HEK293 (cell line): ENCODE results near the gene CATSPERD.

Source experiments
- CTCF ChIA-PET: fragments of 350-600 bp; formaldehyde crosslinking; extraction: SDS; loops from one replicate; lab custom pipeline; 2021; ENCODE audit warnings: antibody characterized with exemption; lab: Yijun Ruan, JAX
- POLR2A ChIA-PET: fragments of 300-600 bp; formaldehyde crosslinking; extraction: SDS; loops from one replicate; lab custom pipeline; 2020; ENCODE audit warnings: antibody characterized with exemption, inconsistent platforms; lab: Yijun Ruan, JAX
- H3K27ac ChIP-seq: fragments of 200-500 bp; sonication (Bioruptor generic); 2 replicates; pipeline ENCODE4 v1.5.1; 2014; ENCODE audit warnings: low read depth, low read length, control low read depth, inconsistent platforms; ENCODE audit errors: extremely low read depth
- H3K36me3 ChIP-seq, 2 experiments: fragments of 200-500 bp in 1 of 2; sonication (Bioruptor generic) in 1 of 2; 1 replicate in 1 of 2; 2 replicates in 1 of 2; pipeline ENCODE4 v1.5.1; 2014 to 2017; ENCODE audit warnings: inconsistent platforms in 2 of 2, low read length in 2 of 2; ENCODE audit not compliant: control insufficient read depth in 2 of 2, insufficient read depth in 1 of 2
- H3K4me1 ChIP-seq: fragments of 200-500 bp; sonication (Bioruptor generic); 2 replicates; pipeline ENCODE4 v1.5.1; 2014; ENCODE audit warnings: mild to moderate bottlenecking, low read length, inconsistent platforms; ENCODE audit not compliant: control insufficient read depth, insufficient read depth
- H3K4me3 ChIP-seq: 2 replicates; pipeline ENCODE4 v1.5.1; 2011; ENCODE audit warnings: low read depth, mild to moderate bottlenecking, control low read depth, low read length, moderate library complexity
- H3K9me3 ChIP-seq: fragments of 200-500 bp; sonication (Bioruptor generic); 2 replicates; pipeline ENCODE4 v1.5.1; 2014; ENCODE audit warnings: low read depth, low read length, inconsistent platforms; ENCODE audit not compliant: control insufficient read depth, insufficient read depth
- GLI2 ChIP-seq: fragments of 450-650 bp; formaldehyde crosslinking; IDR thresholded peaks from 2 replicates; pipeline ENCODE4; 2017; ENCODE audit warnings: missing biosample characterization, missing genetic modification characterization, low read depth, borderline replicate concordance
- GLIS2 ChIP-seq: fragments of 450-650 bp; formaldehyde crosslinking; IDR thresholded peaks from 2 replicates; pipeline ENCODE4 v1.5.1; 2016; ENCODE audit warnings: missing biosample characterization, missing genetic modification characterization
- HOXD13 ChIP-seq: sonication (generic); formaldehyde crosslinking; IDR thresholded peaks from 2 replicates; pipeline ENCODE4 v1.8.0; 2022; ENCODE audit warnings: missing genetic modification reagents, borderline replicate concordance
- ZFP3 ChIP-seq: fragments of 450-650 bp; formaldehyde crosslinking; IDR thresholded peaks from 2 replicates; pipeline ENCODE4 v1.5.1; 2016; ENCODE audit warnings: low read depth, missing biosample characterization, missing genetic modification characterization
- ZNF133 ChIP-seq: fragments of 450-650 bp; formaldehyde crosslinking; IDR thresholded peaks from 2 replicates; pipeline ENCODE4 v1.5.1; 2016; ENCODE audit warnings: missing biosample characterization, missing genetic modification characterization
- ZNF19 ChIP-seq: fragments of 450-650 bp; formaldehyde crosslinking; IDR thresholded peaks from 2 replicates; pipeline ENCODE4; 2016; ENCODE audit warnings: missing biosample characterization, missing genetic modification characterization, low read depth
- ZNF391 ChIP-seq: fragments of 450-650 bp; formaldehyde crosslinking; IDR thresholded peaks from 2 replicates; pipeline ENCODE4 v1.5.1; 2016; ENCODE audit warnings: low read depth, missing biosample characterization, missing genetic modification characterization, borderline replicate concordance
- ZNF654 ChIP-seq: fragments of 450-650 bp; formaldehyde crosslinking; IDR thresholded peaks from 2 replicates; pipeline ENCODE4 v1.5.1; 2016; ENCODE audit warnings: low read depth, missing biosample characterization, missing genetic modification characterization
- ZNF768 ChIP-seq: fragments of 450-650 bp; formaldehyde crosslinking; IDR thresholded peaks from 2 replicates; pipeline ENCODE4 v1.5.1; 2018; ENCODE audit warnings: missing biosample characterization, mild to moderate bottlenecking, missing genetic modification characterization
- ZNF777 ChIP-seq: fragments of 450-650 bp; formaldehyde crosslinking; IDR thresholded peaks from 2 replicates; pipeline ENCODE4 v1.5.1; 2017; ENCODE audit warnings: missing biosample characterization, missing genetic modification characterization, borderline replicate concordance
- ZSCAN16 ChIP-seq: fragments of 450-650 bp; formaldehyde crosslinking; IDR thresholded peaks from 2 replicates; pipeline ENCODE4 v1.5.1; 2016; ENCODE audit warnings: missing biosample characterization, missing genetic modification characterization
- TF ChIP-seq, protein P1 (sequence below): fragments of 450-650 bp; formaldehyde crosslinking; IDR thresholded peaks from 2 replicates; pipeline ENCODE4 v1.5.1; 2017; ENCODE audit warnings: missing biosample characterization, missing genetic modification characterization
- TF ChIP-seq, protein P2 (sequence below): fragments of 450-650 bp; formaldehyde crosslinking; conservative IDR thresholded peaks from 2 replicates; pipeline ENCODE4 v1.5.1; 2016; ENCODE audit warnings: low read depth, missing biosample characterization, missing genetic modification characterization
- TF ChIP-seq, protein P3 (sequence below): fragments of 450-650 bp; formaldehyde crosslinking; IDR thresholded peaks from 2 replicates; pipeline ENCODE4 v1.5.1; 2017; ENCODE audit warnings: missing biosample characterization, mild to moderate bottlenecking, missing genetic modification characterization, moderate library complexity
- TF ChIP-seq, protein P4 (sequence below): fragments of 450-650 bp; IDR thresholded peaks from 2 replicates; pipeline ENCODE4 v1.5.1; 2018; ENCODE audit warnings: missing biosample characterization, missing genetic modification characterization
- TF ChIP-seq, protein P5 (sequence below): sonication (generic); formaldehyde crosslinking; IDR thresholded peaks from 2 replicates; pipeline ENCODE4 v1.8.1; 2022; ENCODE audit warnings: mild to moderate bottlenecking, moderate library complexity, missing genetic modification reagents

CATSPERD gene

DNA sequence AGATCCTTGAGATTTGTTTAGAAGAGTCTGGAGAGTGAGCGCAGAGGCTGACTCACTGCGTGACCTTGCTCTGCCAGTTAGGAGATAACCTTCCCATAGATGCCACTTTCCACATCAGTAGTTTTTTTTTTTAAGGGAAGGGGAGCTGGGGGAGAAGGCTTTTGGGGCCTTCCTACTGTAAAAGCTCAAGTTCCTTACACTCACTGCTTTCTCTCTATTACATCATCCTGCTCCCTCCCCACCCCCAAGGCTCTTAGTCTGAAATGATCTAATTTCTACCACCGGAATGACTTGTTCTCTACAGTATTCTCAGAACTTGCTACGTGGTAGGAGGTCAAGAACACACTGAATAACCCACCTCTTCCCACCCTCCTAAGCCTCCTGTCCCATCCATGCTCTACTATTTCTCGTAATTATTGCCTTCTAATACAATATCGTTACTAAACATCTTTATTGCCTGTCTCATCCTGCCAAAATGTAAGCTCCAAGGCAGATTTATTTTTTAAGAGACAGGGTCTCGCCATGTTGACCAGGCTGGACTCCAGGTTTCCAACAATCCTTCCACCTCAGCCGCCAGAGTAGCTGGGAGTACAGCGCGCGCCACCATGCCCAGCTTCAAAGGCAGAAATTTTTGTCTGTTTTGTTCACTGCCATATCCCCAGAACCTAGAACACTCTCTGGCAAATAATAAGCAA lies 1.7 kb upstream of the CATSPERD start (continued):
- TF ChIP-seq, protein P1, sequence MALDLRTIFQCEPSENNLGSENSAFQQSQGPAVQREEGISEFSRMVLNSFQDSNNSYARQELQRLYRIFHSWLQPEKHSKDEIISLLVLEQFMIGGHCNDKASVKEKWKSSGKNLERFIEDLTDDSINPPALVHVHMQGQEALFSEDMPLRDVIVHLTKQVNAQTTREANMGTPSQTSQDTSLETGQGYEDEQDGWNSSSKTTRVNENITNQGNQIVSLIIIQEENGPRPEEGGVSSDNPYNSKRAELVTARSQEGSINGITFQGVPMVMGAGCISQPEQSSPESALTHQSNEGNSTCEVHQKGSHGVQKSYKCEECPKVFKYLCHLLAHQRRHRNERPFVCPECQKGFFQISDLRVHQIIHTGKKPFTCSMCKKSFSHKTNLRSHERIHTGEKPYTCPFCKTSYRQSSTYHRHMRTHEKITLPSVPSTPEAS, result peak; percentile 33; the same call in 1 of the 2 replicates
- TF ChIP-seq ZNF133 (tag by site-specific recombination) (no peak), ZNF654 (tag by site-specific recombination) (no peak), ZNF777 (tag by site-specific recombination) (no peak), HOXD13 (CRISPR knock-in tag) (no peak)
- TF ChIP-seq, protein P2, sequence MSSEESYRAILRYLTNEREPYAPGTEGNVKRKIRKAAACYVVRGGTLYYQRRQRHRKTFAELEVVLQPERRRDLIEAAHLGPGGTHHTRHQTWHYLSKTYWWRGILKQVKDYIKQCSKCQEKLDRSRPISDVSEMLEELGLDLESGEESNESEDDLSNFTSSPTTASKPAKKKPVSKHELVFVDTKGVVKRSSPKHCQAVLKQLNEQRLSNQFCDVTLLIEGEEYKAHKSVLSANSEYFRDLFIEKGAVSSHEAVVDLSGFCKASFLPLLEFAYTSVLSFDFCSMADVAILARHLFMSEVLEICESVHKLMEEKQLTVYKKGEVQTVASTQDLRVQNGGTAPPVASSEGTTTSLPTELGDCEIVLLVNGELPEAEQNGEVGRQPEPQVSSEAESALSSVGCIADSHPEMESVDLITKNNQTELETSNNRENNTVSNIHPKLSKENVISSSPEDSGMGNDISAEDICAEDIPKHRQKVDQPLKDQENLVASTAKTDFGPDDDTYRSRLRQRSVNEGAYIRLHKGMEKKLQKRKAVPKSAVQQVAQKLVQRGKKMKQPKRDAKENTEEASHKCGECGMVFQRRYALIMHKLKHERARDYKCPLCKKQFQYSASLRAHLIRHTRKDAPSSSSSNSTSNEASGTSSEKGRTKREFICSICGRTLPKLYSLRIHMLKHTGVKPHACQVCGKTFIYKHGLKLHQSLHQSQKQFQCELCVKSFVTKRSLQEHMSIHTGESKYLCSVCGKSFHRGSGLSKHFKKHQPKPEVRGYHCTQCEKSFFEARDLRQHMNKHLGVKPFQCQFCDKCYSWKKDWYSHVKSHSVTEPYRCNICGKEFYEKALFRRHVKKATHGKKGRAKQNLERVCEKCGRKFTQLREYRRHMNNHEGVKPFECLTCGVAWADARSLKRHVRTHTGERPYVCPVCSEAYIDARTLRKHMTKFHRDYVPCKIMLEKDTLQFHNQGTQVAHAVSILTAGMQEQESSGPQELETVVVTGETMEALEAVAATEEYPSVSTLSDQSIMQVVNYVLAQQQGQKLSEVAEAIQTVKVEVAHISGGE (tag by site-specific recombination), result no peak

GRCh38 chr19:5719274-5719960 lies 1.0 kb upstream of the CATSPERD start:
- ChIA-PET CTCF (interaction anchor here (0.6 to 1.3 kb wide), 3 partner anchors 22 to 183 kb away, joined by 3 read pairs; no protein-coding TSS in a partner anchor), POLR2A (interaction anchor here (0.5 to 4.1 kb wide), 18 partner anchors 8 to 653 kb away, joined by 3 to 62 read pairs (median 5); partner anchors contain the start of genes ALKBH7, DUS3L, NDUFA11 and RANBP3)
- peak overlapping the region; percentile 68 for H3K4me3 ChIP-seq

GRCh38 chr19:5727453-5728050 lies 7.1 kb downstream of the CATSPERD start:
- Histone ChIP-seq H3K9me3 (no peaks in the 10 kb centered on the region), H3K36me3 (no peaks in the 10 kb centered on the region), H3K4me1 (no peaks in the 10 kb centered on the region), H3K27ac (no peak overlapping the region), H3K4me3 (no peak overlapping the region)
- CTCF ChIA-PET, result no interaction called here
- POLR2A ChIA-PET, result no interaction called here
- TF ChIP-seq ZFP3 (tag by site-specific recombination) (peak; percentile 94), GLI2 (tag by site-specific recombination) (no peak)
- TF ChIP-seq, protein P3, sequence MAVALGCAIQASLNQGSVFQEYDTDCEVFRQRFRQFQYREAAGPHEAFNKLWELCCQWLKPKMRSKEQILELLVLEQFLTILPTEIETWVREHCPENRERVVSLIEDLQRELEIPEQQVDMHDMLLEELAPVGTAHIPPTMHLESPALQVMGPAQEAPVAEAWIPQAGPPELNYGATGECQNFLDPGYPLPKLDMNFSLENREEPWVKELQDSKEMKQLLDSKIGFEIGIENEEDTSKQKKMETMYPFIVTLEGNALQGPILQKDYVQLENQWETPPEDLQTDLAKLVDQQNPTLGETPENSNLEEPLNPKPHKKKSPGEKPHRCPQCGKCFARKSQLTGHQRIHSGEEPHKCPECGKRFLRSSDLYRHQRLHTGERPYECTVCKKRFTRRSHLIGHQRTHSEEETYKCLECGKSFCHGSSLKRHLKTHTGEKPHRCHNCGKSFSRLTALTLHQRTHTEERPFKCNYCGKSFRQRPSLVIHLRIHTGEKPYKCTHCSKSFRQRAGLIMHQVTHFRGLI, result no peak
- TF ChIP-seq, all 188 proteins: peak for 1

More at GRCh38 chr19:5719274-5719960, 1.0 kb upstream of the CATSPERD start:
- Histone ChIP-seq H3K27ac (peak overlapping the region; percentile 80), H3K9me3 (no peaks in the 10 kb centered on the region), H3K36me3 (peaks cover 12 to 15% of the 10 kb centered on the region in 2 experiments; a peak in 2 of 3 replicates), H3K4me1 (peaks cover 12% of the 10 kb centered on the region; the same call in 1 of the 2 replicates)
- TF ChIP-seq ZNF19 (tag by site-specific recombination) (no peak), ZNF391 (tag by site-specific recombination) (no peak), ZSCAN16 (tag by site-specific recombination) (no peak), GLIS2 (tag by site-specific recombination) (0 out of 2 replicates have a peak, but pooled peaks have one; percentile 25), ZNF768 (0 out of 2 replicates have a peak, but pooled peaks have one; percentile 20)
- TF ChIP-seq, protein P4, sequence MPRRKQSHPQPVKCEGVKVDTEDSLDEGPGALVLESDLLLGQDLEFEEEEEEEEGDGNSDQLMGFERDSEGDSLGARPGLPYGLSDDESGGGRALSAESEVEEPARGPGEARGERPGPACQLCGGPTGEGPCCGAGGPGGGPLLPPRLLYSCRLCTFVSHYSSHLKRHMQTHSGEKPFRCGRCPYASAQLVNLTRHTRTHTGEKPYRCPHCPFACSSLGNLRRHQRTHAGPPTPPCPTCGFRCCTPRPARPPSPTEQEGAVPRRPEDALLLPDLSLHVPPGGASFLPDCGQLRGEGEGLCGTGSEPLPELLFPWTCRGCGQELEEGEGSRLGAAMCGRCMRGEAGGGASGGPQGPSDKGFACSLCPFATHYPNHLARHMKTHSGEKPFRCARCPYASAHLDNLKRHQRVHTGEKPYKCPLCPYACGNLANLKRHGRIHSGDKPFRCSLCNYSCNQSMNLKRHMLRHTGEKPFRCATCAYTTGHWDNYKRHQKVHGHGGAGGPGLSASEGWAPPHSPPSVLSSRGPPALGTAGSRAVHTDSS (tag by site-specific recombination), result peak; percentile 37; the same call in 1 of the 2 replicates
- TF ChIP-seq, protein P5, sequence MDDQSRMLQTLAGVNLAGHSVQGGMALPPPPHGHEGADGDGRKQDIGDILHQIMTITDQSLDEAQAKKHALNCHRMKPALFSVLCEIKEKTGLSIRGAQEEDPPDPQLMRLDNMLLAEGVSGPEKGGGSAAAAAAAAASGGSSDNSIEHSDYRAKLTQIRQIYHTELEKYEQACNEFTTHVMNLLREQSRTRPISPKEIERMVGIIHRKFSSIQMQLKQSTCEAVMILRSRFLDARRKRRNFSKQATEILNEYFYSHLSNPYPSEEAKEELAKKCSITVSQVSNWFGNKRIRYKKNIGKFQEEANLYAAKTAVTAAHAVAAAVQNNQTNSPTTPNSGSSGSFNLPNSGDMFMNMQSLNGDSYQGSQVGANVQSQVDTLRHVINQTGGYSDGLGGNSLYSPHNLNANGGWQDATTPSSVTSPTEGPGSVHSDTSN (CRISPR knock-in tag), result 0 out of 2 replicates have a peak, but pooled peaks have one; percentile 7
